ENCODE measurements around the gene SSTR4.
A peak's percentile ranks its signal among the peaks of the same experiment; 100 is the strongest.

The SSTR4 gene

GRCh38 chr20:23058240-23058639, 23.1 kb downstream of the SSTR4 start:
- Histone ChIP-seq H3K4me3 (ENCODE audit: low read length in 2 of 2) (no peak overlapping the region), H3K36me3 (ENCODE audit: control insufficient read depth in 2 of 2, insufficient read depth in 2 of 2, low read length in 2 of 2) (no peaks in the 10 kb centered on the region), H3K9ac (ENCODE audit: low read length in 2 of 2) (no peak overlapping the region), H3K27me3 (ENCODE audit: control insufficient read depth in 1 of 2, insufficient read depth in 2 of 2, low read length in 2 of 2) (no peaks in the 10 kb centered on the region), H3K9me3 (ENCODE audit: control insufficient read depth in 2 of 2, low read length in 2 of 2) (no peaks in the 10 kb centered on the region), H3K4me1 (ENCODE audit: control insufficient read depth, insufficient read depth, low read length) (peaks cover 20% of the 10 kb centered on the region), H3K27ac (ENCODE audit: low read length) (no peak overlapping the region)

- H3K36me3 ChIP-seq (ENCODE audit: control insufficient read depth in 2 of 2, insufficient read depth in 2 of 2, low read length in 2 of 2) = no peaks in the 10 kb centered on the region
- H3K9me3 ChIP-seq (ENCODE audit: control insufficient read depth in 2 of 2, low read length in 2 of 2) = no peaks in the 10 kb centered on the region
- H3K9ac ChIP-seq (ENCODE audit: low read length in 2 of 2) = no peak overlapping the region
- no peaks in the 10 kb centered on the region for H3K27me3 ChIP-seq (ENCODE audit: control insufficient read depth in 1 of 2, insufficient read depth in 2 of 2, low read length in 2 of 2)
- no peak overlapping the region for H3K27ac ChIP-seq (ENCODE audit: low read length)
- no peak overlapping the region for H3K4me3 ChIP-seq (ENCODE audit: low read length in 2 of 2)
- peaks cover 20% of the 10 kb centered on the region for H3K4me1 ChIP-seq (ENCODE audit: control insufficient read depth, insufficient read depth, low read length)
These were observed 23.9 kb downstream of the SSTR4 start for GRCh38 chr20:23059001-23059400.

GRCh38 chr20:23059846-23060245, 24.7 kb downstream of the SSTR4 start:
- H3K27ac ChIP-seq (ENCODE audit: low read length) = no peak overlapping the region
- H3K9me3 ChIP-seq (ENCODE audit: control insufficient read depth in 2 of 2, low read length in 2 of 2) = no peaks in the 10 kb centered on the region
- no peaks in the 10 kb centered on the region for H3K27me3 ChIP-seq (ENCODE audit: control insufficient read depth in 1 of 2, insufficient read depth in 2 of 2, low read length in 2 of 2)
- H3K4me3 ChIP-seq (ENCODE audit: low read length in 2 of 2) = no peak overlapping the region
- H3K4me1 ChIP-seq (ENCODE audit: control insufficient read depth, insufficient read depth, low read length) = peaks cover 20% of the 10 kb centered on the region
- H3K36me3 ChIP-seq (ENCODE audit: control insufficient read depth in 2 of 2, insufficient read depth in 2 of 2, low read length in 2 of 2) = no peaks in the 10 kb centered on the region
- H3K9ac ChIP-seq (ENCODE audit: low read length in 2 of 2) = no peak overlapping the region

- H3K4me3 ChIP-seq (ENCODE audit: low read length in 2 of 2) = no peak overlapping the region
- H3K4me1 ChIP-seq (ENCODE audit: control insufficient read depth, insufficient read depth, low read length) = peaks cover 20% of the 10 kb centered on the region
- no peak overlapping the region for H3K27ac ChIP-seq (ENCODE audit: low read length)
These were observed 25.5 kb downstream of the SSTR4 start for GRCh38 chr20:23060629-23061028.

GRCh38 chr20:23061262-23061661, 26.1 kb downstream of the SSTR4 start:
- Histone ChIP-seq H3K36me3 (ENCODE audit: control insufficient read depth in 2 of 2, insufficient read depth in 2 of 2, low read length in 2 of 2) (no peaks in the 10 kb centered on the region), H3K27me3 (ENCODE audit: control insufficient read depth in 1 of 2, insufficient read depth in 2 of 2, low read length in 2 of 2) (no peaks in the 10 kb centered on the region), H3K27ac (ENCODE audit: low read length) (peak overlapping the region; percentile 50), H3K9ac (ENCODE audit: low read length in 2 of 2) (no peak overlapping the region), H3K9me3 (ENCODE audit: control insufficient read depth in 2 of 2, low read length in 2 of 2) (no peaks in the 10 kb centered on the region), H3K4me3 (ENCODE audit: low read length in 2 of 2) (peak overlapping the region in 1 of 2 donors; percentile 4), H3K4me1 (ENCODE audit: control insufficient read depth, insufficient read depth, low read length) (peaks cover 20% of the 10 kb centered on the region)

More at GRCh38 chr20:23060629-23061028, 25.5 kb downstream of the SSTR4 start:
- Histone ChIP-seq H3K36me3 (ENCODE audit: control insufficient read depth in 2 of 2, insufficient read depth in 2 of 2, low read length in 2 of 2) (no peaks in the 10 kb centered on the region), H3K27me3 (ENCODE audit: control insufficient read depth in 1 of 2, insufficient read depth in 2 of 2, low read length in 2 of 2) (no peaks in the 10 kb centered on the region), H3K9ac (ENCODE audit: low read length in 2 of 2) (no peak overlapping the region), H3K9me3 (ENCODE audit: control insufficient read depth in 2 of 2, low read length in 2 of 2) (no peaks in the 10 kb centered on the region)

GRCh38 chr20:23061734-23062561, 26.8 kb downstream of the SSTR4 start:
- Histone ChIP-seq H3K4me3 (ENCODE audit: low read length in 2 of 2) (peak overlapping the region; percentile 9 to 29), H3K27me3 (ENCODE audit: control insufficient read depth in 1 of 2, insufficient read depth in 2 of 2, low read length in 2 of 2) (no peaks in the 10 kb centered on the region), H3K27ac (ENCODE audit: low read length) (peak overlapping the region; percentile 50), H3K9ac (ENCODE audit: low read length in 2 of 2) (no peak overlapping the region), H3K9me3 (ENCODE audit: control insufficient read depth in 2 of 2, low read length in 2 of 2) (no peaks in the 10 kb centered on the region), H3K4me1 (ENCODE audit: control insufficient read depth, insufficient read depth, low read length) (peaks cover 20% of the 10 kb centered on the region), H3K36me3 (ENCODE audit: control insufficient read depth in 2 of 2, insufficient read depth in 2 of 2, low read length in 2 of 2) (no peaks in the 10 kb centered on the region)

- H3K27ac ChIP-seq (ENCODE audit: low read length) = no peak overlapping the region
- peaks cover 20% of the 10 kb centered on the region for H3K4me1 ChIP-seq (ENCODE audit: control insufficient read depth, insufficient read depth, low read length)
- no peak overlapping the region for H3K9ac ChIP-seq (ENCODE audit: low read length in 2 of 2)
- peaks cover 0 to 3% of the 10 kb centered on the region in 2 donors for H3K27me3 ChIP-seq (ENCODE audit: control insufficient read depth in 1 of 2, insufficient read depth in 2 of 2, low read length in 2 of 2)
- no peaks in the 10 kb centered on the region for H3K9me3 ChIP-seq (ENCODE audit: control insufficient read depth in 2 of 2, low read length in 2 of 2)
- H3K4me3 ChIP-seq (ENCODE audit: low read length in 2 of 2) = no peak overlapping the region
- no peaks in the 10 kb centered on the region for H3K36me3 ChIP-seq (ENCODE audit: control insufficient read depth in 2 of 2, insufficient read depth in 2 of 2, low read length in 2 of 2)
These were observed 27.5 kb downstream of the SSTR4 start for GRCh38 chr20:23062632-23063031.

- no peak overlapping the region for H3K9ac ChIP-seq (ENCODE audit: low read length in 2 of 2)
These were observed 28.1 kb downstream of the SSTR4 start for GRCh38 chr20:23063168-23063567.

GRCh38 chr20:23063581-23063980, 28.5 kb downstream of the SSTR4 start:
- Histone ChIP-seq H3K9ac (ENCODE audit: low read length in 2 of 2) (no peak overlapping the region), H3K4me3 (ENCODE audit: low read length in 2 of 2) (no peak overlapping the region), H3K9me3 (ENCODE audit: control insufficient read depth in 2 of 2, low read length in 2 of 2) (no peaks in the 10 kb centered on the region), H3K4me1 (ENCODE audit: control insufficient read depth, insufficient read depth, low read length) (peaks cover 20% of the 10 kb centered on the region), H3K27ac (ENCODE audit: low read length) (no peak overlapping the region), H3K27me3 (ENCODE audit: control insufficient read depth in 1 of 2, insufficient read depth in 2 of 2, low read length in 2 of 2) (peaks cover 0 to 3% of the 10 kb centered on the region in 2 donors), H3K36me3 (ENCODE audit: control insufficient read depth in 2 of 2, insufficient read depth in 2 of 2, low read length in 2 of 2) (no peaks in the 10 kb centered on the region)

More at GRCh38 chr20:23063168-23063567, 28.1 kb downstream of the SSTR4 start:
- H3K27ac ChIP-seq (ENCODE audit: low read length) = no peak overlapping the region
- no peaks in the 10 kb centered on the region for H3K36me3 ChIP-seq (ENCODE audit: control insufficient read depth in 2 of 2, insufficient read depth in 2 of 2, low read length in 2 of 2)
- peaks cover 0 to 3% of the 10 kb centered on the region in 2 donors for H3K27me3 ChIP-seq (ENCODE audit: control insufficient read depth in 1 of 2, insufficient read depth in 2 of 2, low read length in 2 of 2)
- H3K4me3 ChIP-seq (ENCODE audit: low read length in 2 of 2) = no peak overlapping the region
- H3K4me1 ChIP-seq (ENCODE audit: control insufficient read depth, insufficient read depth, low read length) = peaks cover 20% of the 10 kb centered on the region
- no peaks in the 10 kb centered on the region for H3K9me3 ChIP-seq (ENCODE audit: control insufficient read depth in 2 of 2, low read length in 2 of 2)

- H3K27me3 ChIP-seq (ENCODE audit: control insufficient read depth in 1 of 2, insufficient read depth in 2 of 2, low read length in 2 of 2) = peaks cover 0 to 3% of the 10 kb centered on the region in 2 donors
- H3K4me3 ChIP-seq (ENCODE audit: low read length in 2 of 2) = no peak overlapping the region
- no peak overlapping the region for H3K27ac ChIP-seq (ENCODE audit: low read length)
- peaks cover 20% of the 10 kb centered on the region for H3K4me1 ChIP-seq (ENCODE audit: control insufficient read depth, insufficient read depth, low read length)
- no peaks in the 10 kb centered on the region for H3K9me3 ChIP-seq (ENCODE audit: control insufficient read depth in 2 of 2, low read length in 2 of 2)
- H3K9ac ChIP-seq (ENCODE audit: low read length in 2 of 2) = no peak overlapping the region
- H3K36me3 ChIP-seq (ENCODE audit: control insufficient read depth in 2 of 2, insufficient read depth in 2 of 2, low read length in 2 of 2) = no peaks in the 10 kb centered on the region
These were observed 30.4 kb downstream of the SSTR4 start for GRCh38 chr20:23065266-23066201.
